GM19395 (cell line): Measurements from ENCODE around the gene DISC1.
"Not testable (repeated sequence)": the region's sequence is repeated elsewhere in the genome, so short reads cannot be mapped to it uniquely, and the experiment has no call there.

Source experiments
- ATAC-seq: cut with Tn5 transposase; IDR thresholded peaks from one replicate; pipeline ENCODE4 v1.9.1; 2021; ENCODE audit warnings: mild to moderate bottlenecking, moderate library complexity; ENCODE audit not compliant: unreplicated experiment

The DISC1 gene

GRCh38 chr1:231724876-231725647 is 98.5 kb downstream of the DISC1 start:
- ATAC-seq, result no peak

GRCh38 chr1:231727171-231727570 is 100.6 kb downstream of the DISC1 start:
- no peak for ATAC-seq

GRCh38 chr1:231728987-231729386 is 102.4 kb downstream of the DISC1 start:
- not testable (repeated sequence) for ATAC-seq

GRCh38 chr1:231729544-231729943 is 103.0 kb downstream of the DISC1 start:
- no peak for ATAC-seq

- ATAC-seq, result no peak
Observed at GRCh38 chr1:231731268-231731667, 104.7 kb downstream of the DISC1 start.

GRCh38 chr1:231733063-231733462 is 106.5 kb downstream of the DISC1 start:
- ATAC-seq, result no peak

- no peak for ATAC-seq
Observed at GRCh38 chr1:231733672-231734071, 107.1 kb downstream of the DISC1 start.

- no peak for ATAC-seq
Observed at GRCh38 chr1:231734417-231734816, 107.8 kb downstream of the DISC1 start.

GRCh38 chr1:231735411-231735810 is 108.8 kb downstream of the DISC1 start:
- ATAC-seq, result no peak

GRCh38 chr1:231735941-231736340 is 109.4 kb downstream of the DISC1 start:
- ATAC-seq, result no peak

GRCh38 chr1:231736464-231736863 is 109.9 kb downstream of the DISC1 start:
- ATAC-seq, result no peak

- ATAC-seq, result no peak
Observed at GRCh38 chr1:231738554-231738953, 112.0 kb downstream of the DISC1 start.

GRCh38 chr1:231743966-231744365 is 117.4 kb downstream of the DISC1 start:
- no peak for ATAC-seq

GRCh38 chr1:231748760-231749415 is 122.3 kb downstream of the DISC1 start:
- ATAC-seq, result no peak

- no peak for ATAC-seq
Observed at GRCh38 chr1:231750296-231750695, 123.7 kb downstream of the DISC1 start.

- no peak for ATAC-seq
Observed at GRCh38 chr1:231750818-231751362, 124.3 kb downstream of the DISC1 start.

- ATAC-seq, result no peak
Observed at GRCh38 chr1:231751415-231751814, 124.8 kb downstream of the DISC1 start.

- ATAC-seq, result no peak
Observed at GRCh38 chr1:231753313-231753712, 126.7 kb downstream of the DISC1 start.

GRCh38 chr1:231757101-231757404 is 130.5 kb downstream of the DISC1 start:
- peak; percentile 74 for ATAC-seq

GRCh38 chr1:231757759-231758158 is 131.2 kb downstream of the DISC1 start:
- ATAC-seq, result no peak

- ATAC-seq, result no peak
Observed at GRCh38 chr1:231761252-231761651, 134.7 kb downstream of the DISC1 start.
